HepG2 (cell line): ENCODE results near the gene DPPA4. TPM values are rescaled to one million over a fixed set of nuclear protein-coding genes. Genes with fewer than 3 reads are reported as not detected.
"Not testable (repeated sequence)": the region's sequence is repeated elsewhere in the genome, so short reads cannot be mapped to it uniquely, and the experiment has no call there.

Experiments
- ATAC-seq: fragments of 200-7000 bp; cut with Tn5 transposase; 3 replicates; pipeline ENCODE4 v1.9.1; 2020; ENCODE audit warnings: mild to moderate bottlenecking, moderate library complexity
- BruUV-seq: library from RNA; stranded (reverse); fragments of 400-500 nt; replicated peaks from 2 replicates; lab custom pipeline; 2021; lab: Mats Ljungman, UMichigan
- CTCF ChIA-PET: fragments of 300-600 bp; formaldehyde crosslinking; extraction: SDS; loops from one replicate; lab custom pipeline; 2021; ENCODE audit warnings: low total read pairs, inconsistent platforms, low intra/inter-chr PET ratio; lab: Yijun Ruan, JAX
- POLR2A ChIA-PET: fragments of 350-600 bp; sonication (Branson Sonifier 250); formaldehyde crosslinking; loops from one replicate; lab custom pipeline; 2020; ENCODE audit warnings: antibody characterized with exemption, inconsistent platforms; lab: Yijun Ruan, JAX
- DNase-seq: peaks from one replicate; pipeline ENCODE4 v3.0.0-alpha.2; 2015; ENCODE audit warnings: low spot score
- FAIRE-seq: peaks from 3 replicates; lab custom pipeline; 2011; peaks lifted over from hg19 to GRCh38; lab: Jason Lieb, UNC
- H2AFZ ChIP-seq: one replicate; pipeline ENCODE4 v1.6.1; 2011; ENCODE audit warnings: low read length, inconsistent platforms
- H3K27ac ChIP-seq: fragments of 300-600 bp; 3 replicates; pipeline ENCODE4 v1.8.0; 2011; ENCODE audit warnings: mixed run types, mild to moderate bottlenecking, mixed read lengths, low read length, inconsistent platforms; ENCODE audit not compliant: insufficient read depth; ENCODE audit errors: extremely low read length
- H3K27me3 ChIP-seq, 2 experiments: fragments of 200-600 bp in 1 of 2; 2 replicates in 1 of 2; 3 replicates in 1 of 2; pipeline versions ENCODE4 v1.6.0 to v1.8.0; 2011; ENCODE audit warnings: low read length in 2 of 2, mild to moderate bottlenecking in 2 of 2, moderate library complexity in 2 of 2, inconsistent platforms in 1 of 2; ENCODE audit not compliant: insufficient read depth in 2 of 2, control insufficient read depth in 1 of 2
- H3K36me3 ChIP-seq, 2 experiments: fragments of 200-600 bp in 1 of 2; replicated peaks in 1 of 2; 2 replicates in 1 of 2; 3 replicates in 1 of 2; pipeline versions ENCODE4 v1.5.1 to v1.8.0; 2011; ENCODE audit warnings: low read length in 2 of 2, inconsistent platforms in 1 of 2; ENCODE audit not compliant: insufficient read depth in 2 of 2, control insufficient read depth in 1 of 2
- H3K4me1 ChIP-seq: 2 replicates; pipeline ENCODE4 v1.5.1; 2012; ENCODE audit warnings: low read length, inconsistent platforms; ENCODE audit not compliant: insufficient read depth
- H3K4me2 ChIP-seq: 2 replicates; pipeline ENCODE4 v1.6.0; 2011; ENCODE audit warnings: low read depth, low read length, inconsistent platforms
- H3K4me3 ChIP-seq, 3 experiments: fragments of 200-600 bp in 1 of 3; sonication (generic), shearing (Covaris generic) in 1 of 3; replicated peaks in 1 of 3; 2 replicates each; pipeline ENCODE4 v1.5.1; 2011 to 2016; ENCODE audit warnings: low read length in 3 of 3, inconsistent platforms in 2 of 3, low read depth in 2 of 3, mild to moderate bottlenecking in 2 of 3, control low read depth in 1 of 3, mixed read lengths in 1 of 3; ENCODE audit not compliant: insufficient read depth in 1 of 3
- H3K79me2 ChIP-seq: one replicate; pipeline ENCODE4 v1.6.1; 2011; ENCODE audit warnings: low read length, inconsistent platforms; ENCODE audit not compliant: insufficient read depth
- H3K9ac ChIP-seq: 2 replicates; pipeline ENCODE4 v1.6.0; 2011; ENCODE audit warnings: mild to moderate bottlenecking, low read depth, low read length, inconsistent platforms; ENCODE audit not compliant: insufficient read depth
- H3K9me3 ChIP-seq: 2 replicates; pipeline ENCODE4 v1.5.1; 2012; ENCODE audit warnings: mild to moderate bottlenecking, low read length
- H4K20me1 ChIP-seq: 2 replicates; pipeline ENCODE4 v1.6.0; 2011; ENCODE audit warnings: inconsistent platforms, mild to moderate bottlenecking, low read length, moderate library complexity; ENCODE audit not compliant: insufficient read depth
- IKZF4 ChIP-seq: sonication (generic); formaldehyde crosslinking; IDR thresholded peaks from 2 replicates; pipeline ENCODE4 v1.5.1; 2020; ENCODE audit warnings: borderline replicate concordance, mild to moderate bottlenecking, low read depth, missing genetic modification reagents; ENCODE audit errors: not compliant biosample characterization
- MYPOP ChIP-seq: sonication (generic); formaldehyde crosslinking; IDR thresholded peaks from 2 replicates; pipeline ENCODE4 v1.8.1; 2023; ENCODE audit warnings: mild to moderate bottlenecking, moderate library complexity, missing genetic modification reagents
- NFE2L2 ChIP-seq: fragments of 150-350 bp; IDR thresholded peaks from 2 replicates; pipeline ENCODE4 v1.6.1; 2014; ENCODE audit warnings: low read length
- NR1H2 ChIP-seq: sonication (generic); formaldehyde crosslinking; IDR thresholded peaks from 2 replicates; pipeline ENCODE4 v1.8.1; 2022; ENCODE audit warnings: low read depth, missing genetic modification reagents, borderline replicate concordance
- RXRA ChIP-seq: sonication (generic); formaldehyde crosslinking; IDR thresholded peaks from 2 replicates; pipeline ENCODE4 v1.5.1; 2020; ENCODE audit warnings: missing genetic modification reagents
- XRCC5 ChIP-seq: fragments of 200-400 bp; formaldehyde crosslinking; optimal IDR thresholded peaks from 2 replicates; pipeline ENCODE3; 2017; ENCODE audit warnings: mild to moderate bottlenecking, low read length
- ZBTB1 ChIP-seq: sonication (generic); formaldehyde crosslinking; IDR thresholded peaks from 2 replicates; pipeline ENCODE4 v1.4.0; 2020; ENCODE audit warnings: missing genetic modification reagents, borderline replicate concordance
- ZNF124 ChIP-seq: sonication (generic); formaldehyde crosslinking; IDR thresholded peaks from 2 replicates; pipeline ENCODE4 v1.4.0; 2020; ENCODE audit warnings: missing genetic modification reagents
- ZNF747 ChIP-seq: sonication (generic); formaldehyde crosslinking; IDR thresholded peaks from 2 replicates; pipeline ENCODE4 v1.8.1; 2023; ENCODE audit warnings: missing genetic modification reagents, mild to moderate bottlenecking, borderline replicate concordance
- WGBS: methylation state at CpG from one replicate; pipeline ENCODE4 v1.1.6; 2017; ENCODE audit warnings: low lambda C conversion rate; 5-methylcytosine and 5-hydroxymethylcytosine counted together
- in situ Hi-C: cut with HindIII; loops from 2 replicates; pipeline ENCODE4 v1.10.0; 2017; ENCODE audit warnings: low pct_unique_long_range_greater_than_20kb; ENCODE audit not compliant: extremely low pct_ligation_motif_present
- intact Hi-C: fragments of 100-400 bp; cut with micrococcal nuclease; formaldehyde crosslinking; loops from one replicate; pipeline ENCODE4 v1.10.0; 2022; ENCODE audit not compliant: unreplicated experiment
- polyA plus RNA-seq, 8 experiments: library from polyadenylated mRNA; depleted of rRNA in 3 of 8; stranded (reverse) in 7 of 8; unstranded in 1 of 8; fragments of >200 nt; fragmentation: Illumina TruSeq in 4 of 8; extraction: Trizol in 4 of 8; gene quantifications; 2 replicates each; pipeline versions ENCODE4 v1.2.1 to v1.2.3, GENCODE V29; 2011 to 2016; ENCODE audit warnings: low read depth in 4 of 8, missing spikeins in 1 of 8, mixed read lengths in 1 of 8; ENCODE audit not compliant: insufficient read depth in 1 of 8
- total RNA-seq, 5 experiments: library from RNA; depleted of rRNA; stranded (reverse); fragments of >200 nt; fragmentation: Illumina TruSeq; extraction: Trizol; gene quantifications; 2 replicates each; pipeline ENCODE4 v1.2.3, GENCODE V29; 2016; ENCODE audit warnings: low read depth in 1 of 5

The DPPA4 gene
- total and polyA plus RNA-seq, 2 of the 13 experiments (the other 11 are each of a cell fraction or from before 2014, with no cell fraction given), result not detected

- H3K4me3 ChIP-seq, H3K79me2 ChIP-seq, FAIRE-seq, H3K4me1 ChIP-seq, DNase-seq, H3K27me3 ChIP-seq, H3K9ac ChIP-seq, H3K27ac ChIP-seq, H4K20me1 ChIP-seq, H2AFZ ChIP-seq, ATAC-seq, in situ Hi-C loops, BruUV-seq, intact Hi-C loops, H3K4me2 ChIP-seq, CTCF ChIA-PET, H3K36me3 ChIP-seq, POLR2A ChIA-PET, H3K9me3 ChIP-seq: not testable (repeated sequence)
- 25% methylated on average over 4 of the region's 4 CpGs for WGBS
Measured at GRCh38 chr3:109374434-109374833, 37.1 kb upstream of the DPPA4 start.

- no peaks in the 10 kb centered on the region for H3K36me3 ChIP-seq
- no peak for FAIRE-seq
- H3K9me3 ChIP-seq, result no peaks in the 10 kb centered on the region
- ATAC-seq, result no peak
- no peaks in the 10 kb centered on the region for H4K20me1 ChIP-seq
- H3K9ac ChIP-seq, result no peak overlapping the region
- H3K27ac ChIP-seq, result no peak overlapping the region
- H3K4me1 ChIP-seq, result no peaks in the 10 kb centered on the region
- no peaks in the 10 kb centered on the region; a peak in 1 of 5 replicates for H3K27me3 ChIP-seq
- in situ Hi-C loops, result no loop called here
- no peak overlapping the region for H2AFZ ChIP-seq
- TF ChIP-seq MYPOP, result no peak
- no peak for TF ChIP-seq ZNF124 (CRISPR knock-in tag)
- TF ChIP-seq ZBTB1 (CRISPR knock-in tag), result no peak
- TF ChIP-seq NFE2L2, result no peak
- no peak for TF ChIP-seq IKZF4
- no peak for TF ChIP-seq ZNF747 (CRISPR knock-in tag)
- no peak for TF ChIP-seq XRCC5
- TF ChIP-seq NR1H2, result no peak
- TF ChIP-seq RXRA, result no peak
- CTCF ChIA-PET, result no interaction called here
- no TSS peak for BruUV-seq
- intact Hi-C loops, result no loop called here
- no peak overlapping the region for H3K4me3 ChIP-seq
- DNase-seq, result no peak
- H3K4me2 ChIP-seq, result no peak overlapping the region
- 13% methylated on average over 2 of the region's 2 CpGs for WGBS
- POLR2A ChIA-PET, result no interaction called here
- no peaks in the 10 kb centered on the region for H3K79me2 ChIP-seq
Measured at GRCh38 chr3:109373933-109374332, 36.6 kb upstream of the DPPA4 start.
